HG03064 (cell line): Measurements from ENCODE around the gene TLN1.

ENCODE experiments used
- ATAC-seq: cut with Tn5 transposase; IDR thresholded peaks from one replicate; pipeline ENCODE4 v1.9.1; 2021; ENCODE audit warnings: low read depth; ENCODE audit not compliant: unreplicated experiment

The TLN1 gene

GRCh38 chr9:35689542-35690293 is 42.3 kb downstream of the TLN1 start, which contains the start of gene TPM2:
TSS of gene TPM2 (minus strand) at chr9:35689925. CDS start at chr9:35689817, 108 bp downstream.
- no peak for ATAC-seq

- ATAC-seq: no peak
These were observed 43.1 kb downstream of the TLN1 start for GRCh38 chr9:35688558-35689541.

- no peak for ATAC-seq
These were observed 43.9 kb downstream of the TLN1 start for GRCh38 chr9:35687972-35688557.

DNA sequence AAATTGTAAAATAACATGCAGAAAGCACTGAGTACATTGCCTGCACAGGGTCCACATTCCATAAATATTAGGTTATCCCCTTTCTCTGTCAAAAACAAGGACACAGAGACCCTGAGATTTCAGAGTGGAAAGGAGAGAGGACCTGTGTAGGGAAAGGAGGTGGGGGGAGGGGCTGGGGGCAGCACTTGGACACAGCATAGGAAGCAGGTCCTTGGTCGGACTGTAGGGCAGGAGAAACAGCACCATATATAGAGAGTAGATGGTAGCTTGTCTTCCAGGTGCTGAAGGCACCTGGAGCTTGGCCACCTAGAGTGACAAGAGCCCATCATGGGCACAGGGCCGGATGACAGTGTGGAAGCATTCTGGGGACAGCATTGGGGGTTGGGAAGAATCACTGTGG is 44.7 kb downstream of the TLN1 start:
- ATAC-seq: no peak

- ATAC-seq: no peak
These were observed 45.5 kb downstream of the TLN1 start for GRCh38 chr9:35686222-35687203.

GRCh38 chr9:35685506-35685905 is 46.5 kb downstream of the TLN1 start:
- no peak for ATAC-seq

GRCh38 chr9:35684921-35685320 is 47.1 kb downstream of the TLN1 start:
- ATAC-seq: no peak

DNA sequence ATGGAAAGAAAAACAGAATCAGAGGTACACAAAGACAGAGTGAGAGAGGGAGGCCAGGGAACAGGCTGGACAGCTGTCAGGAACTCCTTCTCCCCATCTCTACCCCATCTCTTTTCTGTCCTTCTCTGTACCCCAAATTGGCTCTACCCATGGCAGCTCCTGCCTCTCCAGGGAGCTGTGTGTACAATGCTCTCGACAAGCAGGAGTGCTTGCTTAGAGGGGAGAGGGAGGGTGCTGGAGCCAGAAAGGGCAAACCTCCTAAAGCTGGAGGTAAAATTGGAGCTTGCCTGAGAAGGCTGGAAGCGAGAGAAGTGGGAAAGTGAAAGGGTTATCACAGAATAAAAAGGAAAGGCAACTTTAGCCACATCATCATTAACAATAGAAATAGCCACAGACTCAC is 48.7 kb downstream of the TLN1 start:
- ATAC-seq: no peak

DNA sequence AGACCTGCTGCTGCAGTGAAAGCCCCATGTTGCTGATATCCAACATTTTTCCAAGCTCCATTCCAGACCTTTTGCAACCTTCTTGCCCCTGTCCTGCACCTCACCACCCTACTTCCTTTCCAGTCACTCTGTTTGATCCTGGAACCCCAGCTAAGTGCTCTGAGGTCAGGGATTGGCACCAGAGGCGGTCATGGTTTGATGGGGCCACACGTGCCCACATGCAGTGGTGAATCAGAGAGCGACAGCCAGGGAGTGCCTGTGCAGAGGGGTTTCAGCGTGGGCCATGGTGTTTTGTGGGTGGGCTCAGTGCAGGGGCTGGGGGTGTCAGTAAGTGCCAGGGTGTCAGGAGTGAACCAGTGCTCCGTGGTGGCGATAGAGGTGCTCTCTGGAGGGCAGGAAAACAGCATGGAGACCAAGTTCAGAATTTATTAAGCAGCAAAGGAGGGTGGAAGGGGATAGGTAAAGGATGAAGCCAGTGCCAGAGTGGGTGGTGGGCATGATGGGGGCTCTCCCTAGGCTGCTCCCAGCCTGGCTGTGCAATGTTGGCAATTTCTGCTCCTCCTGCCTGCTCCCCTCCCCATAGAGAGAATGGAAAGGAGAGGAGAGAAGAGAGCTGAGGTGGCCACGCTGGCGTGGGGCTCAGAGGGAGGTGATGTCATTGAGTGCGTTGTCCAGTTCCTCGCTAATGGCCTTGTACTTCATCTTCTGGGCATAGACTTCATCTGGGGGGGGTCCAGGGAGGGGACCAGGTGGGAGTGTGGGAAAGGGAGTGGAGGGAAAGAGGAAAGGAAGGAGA is 49.3 kb downstream of the TLN1 start:
- no peak for ATAC-seq

GRCh38 chr9:35682051-35682450 is 49.9 kb downstream of the TLN1 start:
- ATAC-seq: no peak

GRCh38 chr9:35681341-35682002 is 50.5 kb downstream of the TLN1 start:
- no peak for ATAC-seq

DNA sequence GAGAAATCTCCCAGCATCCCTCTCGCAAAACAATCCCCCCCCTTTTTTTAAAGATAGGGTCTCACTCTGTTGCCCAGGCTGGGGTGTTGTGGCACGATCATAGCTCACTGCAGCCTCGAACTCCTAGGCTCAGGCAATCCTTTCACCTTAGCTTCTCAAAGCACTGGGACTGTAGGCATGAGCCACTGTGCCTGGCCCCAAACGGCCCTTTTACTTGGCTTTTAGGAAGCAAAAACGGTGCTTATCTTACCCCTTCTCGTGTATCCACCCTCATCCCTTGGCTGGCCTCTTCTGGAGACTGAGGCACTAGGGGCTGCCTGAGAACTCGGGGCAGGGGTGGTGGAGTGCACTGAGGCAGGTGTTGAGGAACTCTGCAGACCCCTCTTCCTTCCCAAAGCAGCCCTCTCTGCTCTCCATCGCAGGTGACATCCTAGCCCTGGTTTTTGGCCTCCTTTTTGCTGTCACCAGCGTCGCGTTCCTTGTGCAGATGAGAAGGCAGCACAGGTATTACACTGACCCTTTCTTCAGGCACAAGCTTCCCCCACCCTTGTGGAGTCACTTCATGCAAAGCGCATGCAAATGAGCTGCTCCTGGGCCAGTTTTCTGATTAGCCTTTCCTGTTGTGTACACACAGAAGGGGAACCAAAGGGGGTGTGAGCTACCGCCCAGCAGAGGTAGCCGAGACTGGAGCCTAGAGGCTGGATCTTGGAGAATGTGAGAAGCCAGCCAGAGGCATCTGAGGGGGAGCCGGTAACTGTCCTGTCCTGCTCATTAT is 51.5 kb downstream of the TLN1 start:
- ATAC-seq: no peak

DNA sequence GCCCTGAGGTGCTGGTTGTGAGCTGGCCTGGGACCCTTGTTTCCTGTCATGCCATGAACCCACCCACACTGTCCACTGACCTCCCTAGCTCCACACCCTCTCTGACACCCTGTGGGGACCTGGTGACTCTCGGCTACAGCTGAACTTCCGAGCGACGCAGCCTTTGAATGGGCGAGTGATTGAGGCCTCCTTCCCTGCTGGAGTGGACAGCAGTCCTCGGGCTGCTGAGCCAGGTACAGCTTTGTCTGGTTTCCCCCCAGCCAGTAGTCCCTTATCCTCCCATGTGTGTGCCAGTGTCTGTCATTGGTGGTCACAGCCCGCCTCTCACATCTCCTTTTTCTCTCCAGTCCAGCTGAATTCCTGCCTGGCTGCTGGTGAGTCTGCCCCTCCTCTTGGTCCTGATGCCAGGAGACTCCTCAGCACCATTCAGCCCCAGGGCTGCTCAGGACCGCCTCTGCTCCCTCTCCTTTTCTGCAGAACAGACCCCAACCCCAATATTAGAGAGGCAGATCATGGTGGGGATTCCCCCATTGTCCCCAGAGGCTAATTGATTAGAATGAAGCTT is 52.1 kb downstream of the TLN1 start:
- ATAC-seq: no peak

- ATAC-seq: no peak
These were observed 52.9 kb downstream of the TLN1 start for GRCh38 chr9:35679091-35679490.

GRCh38 chr9:35675732-35676392 is 56.1 kb downstream of the TLN1 start:
- ATAC-seq: no peak

GRCh38 chr9:35675204-35675603 is 56.8 kb downstream of the TLN1 start:
- no peak for ATAC-seq

- ATAC-seq: no peak
These were observed 58.0 kb downstream of the TLN1 start for GRCh38 chr9:35674025-35674361.
